HepG2 (cell line): ENCODE measurements around the gene CAMK4. TPM values are rescaled to one million over a fixed set of nuclear protein-coding genes. Genes with fewer than 3 reads are reported as not detected.

Source experiments
- ATRX ChIP-seq: sonication (generic); formaldehyde crosslinking; IDR thresholded peaks from 2 replicates; pipeline ENCODE4 v1.4.0; 2020; ENCODE audit warnings: missing genetic modification reagents, borderline replicate concordance
- EHMT2 ChIP-seq: fragments of 200-600 bp; sonication (generic); IDR thresholded peaks from 2 replicates; pipeline ENCODE4 v1.7.0; 2017; ENCODE audit warnings: antibody characterized with exemption, low read depth, low read length, borderline replicate concordance
- FOXO1 ChIP-seq: sonication (generic); formaldehyde crosslinking; IDR thresholded peaks from 2 replicates; pipeline ENCODE4 v1.4.0; 2020; ENCODE audit warnings: missing genetic modification reagents
- HMG20A ChIP-seq: IDR thresholded peaks from 2 replicates; pipeline ENCODE4 v1.6.1; 2016; ENCODE audit warnings: borderline replicate concordance
- IKZF1 ChIP-seq: fragments of 450-650 bp; IDR thresholded peaks from 2 replicates; pipeline ENCODE4 v1.7.1; 2016
- IRF2 ChIP-seq: IDR thresholded peaks from 2 replicates; pipeline ENCODE4 v1.6.1; 2018; ENCODE audit warnings: missing genetic modification reagents, missing compliant biosample characterization
- MTA1 ChIP-seq: sonication (generic); formaldehyde crosslinking; IDR thresholded peaks from 2 replicates; pipeline ENCODE4 v1.4.0; 2020; ENCODE audit warnings: missing genetic modification reagents, mild to moderate bottlenecking, borderline replicate concordance
- SNRNP70 ChIP-seq: fragments of 200-400 bp; formaldehyde crosslinking; IDR thresholded peaks from 2 replicates; pipeline ENCODE4 v1.6.1; 2017; ENCODE audit warnings: mild to moderate bottlenecking, low read depth, low read length, moderate library complexity
- SRSF4 ChIP-seq: fragments of 200-400 bp; formaldehyde crosslinking; IDR thresholded peaks from one replicate; pipeline ENCODE4 v1.6.1; 2018; ENCODE audit warnings: mild to moderate bottlenecking, low read depth, low read length, moderate library complexity; ENCODE audit not compliant: poor library complexity, severe bottlenecking
- SRSF9 ChIP-seq: fragments of 200-400 bp; formaldehyde crosslinking; IDR thresholded peaks from 2 replicates; pipeline ENCODE4 v1.6.1; 2018; ENCODE audit warnings: borderline replicate concordance, mild to moderate bottlenecking, low read depth, low read length; ENCODE audit not compliant: insufficient read depth, poor library complexity, severe bottlenecking
- XBP1 ChIP-seq: sonication (generic); formaldehyde crosslinking; IDR thresholded peaks from 2 replicates; pipeline ENCODE4 v1.5.0; 2020; ENCODE audit warnings: missing genetic modification reagents
- ZNF615 ChIP-seq: sonication (generic); formaldehyde crosslinking; IDR thresholded peaks from 2 replicates; pipeline ENCODE4 v1.5.0; 2020; ENCODE audit warnings: mild to moderate bottlenecking, missing genetic modification reagents, borderline replicate concordance
- ZNF790 ChIP-seq: sonication (generic); formaldehyde crosslinking; IDR thresholded peaks from 2 replicates; pipeline ENCODE4 v1.8.0; 2022; ENCODE audit warnings: missing genetic modification reagents, mild to moderate bottlenecking, borderline replicate concordance
- ZSCAN29 ChIP-seq: sonication (generic); formaldehyde crosslinking; conservative IDR thresholded peaks from 2 replicates; pipeline ENCODE4 v1.4.0; 2020; ENCODE audit warnings: mild to moderate bottlenecking, missing genetic modification reagents
- polyA plus RNA-seq, 8 experiments: library from polyadenylated mRNA; depleted of rRNA in 3 of 8; stranded (reverse) in 7 of 8; unstranded in 1 of 8; fragments of >200 nt; fragmentation: Illumina TruSeq in 4 of 8; extraction: Trizol in 4 of 8; gene quantifications; 2 replicates each; pipeline versions ENCODE4 v1.2.1 to v1.2.3, GENCODE V29; 2011 to 2016; ENCODE audit warnings: low read depth in 4 of 8, missing spikeins in 1 of 8, mixed read lengths in 1 of 8; ENCODE audit not compliant: insufficient read depth in 1 of 8
- total RNA-seq, 5 experiments: library from RNA; depleted of rRNA; stranded (reverse); fragments of >200 nt; fragmentation: Illumina TruSeq; extraction: Trizol; gene quantifications; 2 replicates each; pipeline ENCODE4 v1.2.3, GENCODE V29; 2016; ENCODE audit warnings: low read depth in 1 of 5
- TF ChIP-seq, protein P1 (sequence below): sonication (generic); formaldehyde crosslinking; IDR thresholded peaks from one replicate; pipeline ENCODE4 v1.5.1; 2020; ENCODE audit warnings: mild to moderate bottlenecking, missing genetic modification reagents; ENCODE audit errors: not compliant biosample characterization
- TF ChIP-seq, protein P2 (sequence below): sonication (generic); formaldehyde crosslinking; IDR thresholded peaks from 2 replicates; pipeline ENCODE4 v1.5.0; 2020; ENCODE audit warnings: mild to moderate bottlenecking, missing genetic modification reagents
- TF ChIP-seq, protein P3 (sequence below): IDR thresholded peaks from 2 replicates; pipeline ENCODE4 v1.6.1; 2016; ENCODE audit warnings: missing compliant biosample characterization, missing genetic modification reagents, borderline replicate concordance

CAMK4 gene
- total and polyA plus RNA-seq, 2 of the 13 experiments (the other 11 are each of a cell fraction or from before 2014, with no cell fraction given) = not detected

DNA sequence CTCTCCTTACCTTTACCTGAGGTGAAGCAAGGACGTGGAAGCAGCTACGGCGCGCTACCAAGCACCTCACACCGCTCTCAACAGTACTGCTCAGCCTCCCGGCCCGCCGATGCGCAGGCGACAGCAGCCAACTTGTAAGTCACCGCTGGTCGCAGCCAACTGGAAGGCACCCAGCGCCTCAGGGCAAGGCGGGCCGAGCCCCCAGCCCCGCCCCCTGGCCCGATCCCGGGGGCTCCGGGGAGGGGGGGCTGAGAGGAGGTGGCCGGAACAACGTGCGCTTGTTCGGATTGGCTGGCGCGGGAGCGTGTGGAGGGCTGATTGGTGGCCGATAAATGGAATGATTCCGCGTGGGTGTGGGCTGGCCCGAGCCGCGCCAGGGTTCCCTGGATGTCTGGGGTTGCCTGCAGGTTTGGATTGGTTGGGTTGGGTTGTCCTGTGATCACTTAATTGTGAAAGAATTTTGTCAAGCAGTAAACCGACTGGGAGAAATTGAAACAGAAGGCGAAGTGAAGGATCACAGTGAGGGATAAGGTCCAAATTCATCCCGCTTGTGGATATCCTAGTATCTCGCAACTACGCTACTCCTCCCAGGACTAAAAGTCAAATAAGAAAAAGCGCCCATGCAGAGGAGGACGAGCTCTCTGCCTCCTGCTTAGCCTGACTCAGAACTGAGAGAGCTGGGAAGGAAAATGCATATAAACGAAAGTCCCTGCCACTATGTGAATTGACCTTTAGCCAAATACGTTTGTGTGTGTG, 288.4 kb downstream of the CAMK4 start, which contains the start of gene STARD4 (continued):
- TF ChIP-seq, protein P1, sequence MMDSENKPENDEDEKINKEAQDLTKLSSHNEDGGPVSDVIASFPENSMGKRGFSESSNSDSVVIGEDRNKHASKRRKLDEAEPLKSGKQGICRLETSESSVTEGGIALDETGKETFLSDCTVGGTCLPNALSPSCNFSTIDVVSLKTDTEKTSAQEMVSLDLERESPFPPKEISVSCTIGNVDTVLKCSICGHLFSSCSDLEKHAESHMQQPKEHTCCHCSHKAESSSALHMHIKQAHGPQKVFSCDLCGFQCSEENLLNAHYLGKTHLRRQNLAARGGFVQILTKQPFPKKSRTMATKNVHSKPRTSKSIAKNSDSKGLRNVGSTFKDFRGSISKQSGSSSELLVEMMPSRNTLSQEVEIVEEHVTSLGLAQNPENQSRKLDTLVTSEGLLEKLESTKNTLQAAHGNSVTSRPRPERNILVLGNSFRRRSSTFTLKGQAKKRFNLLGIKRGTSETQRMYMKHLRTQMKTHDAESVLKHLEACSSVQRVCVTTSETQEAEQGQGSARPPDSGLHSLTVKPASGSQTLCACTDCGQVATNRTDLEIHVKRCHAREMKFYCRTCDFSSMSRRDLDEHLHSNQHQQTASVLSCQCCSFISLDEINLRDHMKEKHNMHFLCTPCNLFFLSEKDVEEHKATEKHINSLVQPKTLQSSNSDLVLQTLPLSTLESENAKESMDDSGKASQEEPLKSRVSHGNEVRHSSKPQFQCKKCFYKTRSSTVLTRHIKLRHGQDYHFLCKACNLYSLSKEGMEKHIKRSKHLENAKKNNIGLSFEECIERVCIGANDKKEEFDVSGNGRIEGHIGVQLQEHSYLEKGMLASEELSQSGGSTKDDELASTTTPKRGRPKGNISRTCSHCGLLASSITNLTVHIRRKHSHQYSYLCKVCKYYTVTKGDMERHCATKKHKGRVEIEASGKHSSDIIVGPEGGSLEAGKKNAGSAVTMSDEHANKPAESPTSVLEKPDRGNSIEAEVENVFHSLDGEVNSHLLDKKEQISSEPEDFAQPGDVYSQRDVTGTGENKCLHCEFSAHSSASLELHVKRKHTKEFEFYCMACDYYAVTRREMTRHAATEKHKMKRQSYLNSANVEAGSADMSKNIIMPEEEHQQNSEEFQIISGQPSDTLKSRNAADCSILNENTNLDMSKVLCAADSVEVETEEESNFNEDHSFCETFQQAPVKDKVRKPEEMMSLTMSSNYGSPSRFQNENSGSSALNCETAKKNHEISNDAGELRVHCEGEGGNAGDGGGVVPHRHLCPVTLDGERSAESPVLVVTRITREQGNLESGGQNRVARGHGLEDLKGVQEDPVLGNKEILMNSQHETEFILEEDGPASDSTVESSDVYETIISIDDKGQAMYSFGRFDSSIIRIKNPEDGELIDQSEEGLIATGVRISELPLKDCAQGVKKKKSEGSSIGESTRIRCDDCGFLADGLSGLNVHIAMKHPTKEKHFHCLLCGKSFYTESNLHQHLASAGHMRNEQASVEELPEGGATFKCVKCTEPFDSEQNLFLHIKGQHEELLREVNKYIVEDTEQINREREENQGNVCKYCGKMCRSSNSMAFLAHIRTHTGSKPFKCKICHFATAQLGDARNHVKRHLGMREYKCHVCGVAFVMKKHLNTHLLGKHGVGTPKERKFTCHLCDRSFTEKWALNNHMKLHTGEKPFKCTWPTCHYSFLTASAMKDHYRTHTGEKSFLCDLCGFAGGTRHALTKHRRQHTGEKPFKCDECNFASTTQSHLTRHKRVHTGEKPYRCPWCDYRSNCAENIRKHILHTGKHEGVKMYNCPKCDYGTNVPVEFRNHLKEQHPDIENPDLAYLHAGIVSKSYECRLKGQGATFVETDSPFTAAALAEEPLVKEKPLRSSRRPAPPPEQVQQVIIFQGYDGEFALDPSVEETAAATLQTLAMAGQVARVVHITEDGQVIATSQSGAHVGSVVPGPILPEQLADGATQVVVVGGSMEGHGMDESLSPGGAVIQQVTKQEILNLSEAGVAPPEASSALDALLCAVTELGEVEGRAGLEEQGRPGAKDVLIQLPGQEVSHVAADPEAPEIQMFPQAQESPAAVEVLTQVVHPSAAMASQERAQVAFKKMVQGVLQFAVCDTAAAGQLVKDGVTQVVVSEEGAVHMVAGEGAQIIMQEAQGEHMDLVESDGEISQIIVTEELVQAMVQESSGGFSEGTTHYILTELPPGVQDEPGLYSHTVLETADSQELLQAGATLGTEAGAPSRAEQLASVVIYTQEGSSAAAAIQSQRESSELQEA (CRISPR knock-in tag) = peak; percentile 78
- TF ChIP-seq SNRNP70 (no peak), MTA1 (CRISPR knock-in tag) (no peak), SRSF4 (no peak), ZNF615 (CRISPR knock-in tag) (no peak), SRSF9 (no peak), IRF2 (CRISPR knock-in tag) (peak; percentile 75), XBP1 (CRISPR knock-in tag) (no peak), IKZF1 (no peak), ZSCAN29 (CRISPR knock-in tag) (no peak), ATRX (no peak), FOXO1 (CRISPR knock-in tag) (no peak), EHMT2 (no peak), ZNF790 (peak; percentile 84; the same call in 1 of the 2 replicates), HMG20A (CRISPR knock-in tag) (no peak; the same call in 1 of the 2 replicates)
- TF ChIP-seq, protein P2, sequence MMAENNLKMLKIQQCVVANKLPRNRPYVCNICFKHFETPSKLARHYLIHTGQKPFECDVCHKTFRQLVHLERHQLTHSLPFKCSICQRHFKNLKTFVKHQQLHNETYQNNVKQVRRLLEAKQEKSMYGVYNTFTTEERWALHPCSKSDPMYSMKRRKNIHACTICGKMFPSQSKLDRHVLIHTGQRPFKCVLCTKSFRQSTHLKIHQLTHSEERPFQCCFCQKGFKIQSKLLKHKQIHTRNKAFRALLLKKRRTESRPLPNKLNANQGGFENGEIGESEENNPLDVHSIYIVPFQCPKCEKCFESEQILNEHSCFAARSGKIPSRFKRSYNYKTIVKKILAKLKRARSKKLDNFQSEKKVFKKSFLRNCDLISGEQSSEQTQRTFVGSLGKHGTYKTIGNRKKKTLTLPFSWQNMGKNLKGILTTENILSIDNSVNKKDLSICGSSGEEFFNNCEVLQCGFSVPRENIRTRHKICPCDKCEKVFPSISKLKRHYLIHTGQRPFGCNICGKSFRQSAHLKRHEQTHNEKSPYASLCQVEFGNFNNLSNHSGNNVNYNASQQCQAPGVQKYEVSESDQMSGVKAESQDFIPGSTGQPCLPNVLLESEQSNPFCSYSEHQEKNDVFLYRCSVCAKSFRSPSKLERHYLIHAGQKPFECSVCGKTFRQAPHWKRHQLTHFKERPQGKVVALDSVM (CRISPR knock-in tag) = peak; percentile 6; the same call in 1 of the 2 replicates
- TF ChIP-seq, protein P3, sequence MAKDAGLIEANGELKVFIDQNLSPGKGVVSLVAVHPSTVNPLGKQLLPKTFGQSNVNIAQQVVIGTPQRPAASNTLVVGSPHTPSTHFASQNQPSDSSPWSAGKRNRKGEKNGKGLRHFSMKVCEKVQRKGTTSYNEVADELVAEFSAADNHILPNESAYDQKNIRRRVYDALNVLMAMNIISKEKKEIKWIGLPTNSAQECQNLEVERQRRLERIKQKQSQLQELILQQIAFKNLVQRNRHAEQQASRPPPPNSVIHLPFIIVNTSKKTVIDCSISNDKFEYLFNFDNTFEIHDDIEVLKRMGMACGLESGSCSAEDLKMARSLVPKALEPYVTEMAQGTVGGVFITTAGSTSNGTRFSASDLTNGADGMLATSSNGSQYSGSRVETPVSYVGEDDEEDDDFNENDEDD (CRISPR knock-in tag) = no peak; the same call in 1 of the 2 replicates
